H7 (cell line): ENCODE results near the gene MAP1S. TPM values are rescaled to one million over a fixed set of nuclear protein-coding genes. Genes with fewer than 3 reads are reported as not detected.
"Not testable (repeated sequence)": the region's sequence is repeated elsewhere in the genome, so short reads cannot be mapped to it uniquely, and the experiment has no call there.

ENCODE experiments used
- DNase-seq: peaks from one replicate; pipeline ENCODE4 v3.0.0; 2012
- H3K27me3 ChIP-seq: 2 replicates; pipeline ENCODE4 v1.6.0; 2011; ENCODE audit warnings: mild to moderate bottlenecking, low read length; ENCODE audit not compliant: control insufficient read depth, insufficient read depth
- H3K36me3 ChIP-seq: replicated peaks from 2 replicates; pipeline ENCODE4 v1.5.1; 2011; ENCODE audit warnings: low read length; ENCODE audit not compliant: control insufficient read depth, insufficient read depth
- H3K4me3 ChIP-seq: 2 replicates; pipeline ENCODE4 v1.5.1; 2011; ENCODE audit warnings: low read depth, mild to moderate bottlenecking, control low read depth, low read length, moderate library complexity; ENCODE audit not compliant: insufficient read depth
- total RNA-seq: library from RNA; depleted of rRNA; stranded (reverse); fragments of >200 nt; shearing (Covaris generic); gene quantifications from 2 replicates; pipeline ENCODE4 v1.2.3, GENCODE V29; 2014; rRNA removed

The MAP1S gene
- total RNA-seq, 1 experiment from 2014 or later: 28.0 TPM

GRCh38 chr19:17778251-17778967 lies 59.1 kb downstream of the MAP1S start:
- Histone ChIP-seq H3K4me3 (peak overlapping the region; percentile 72), H3K36me3 (peaks cover 2% of the 10 kb centered on the region), H3K27me3 (no peaks in the 10 kb centered on the region; the same call in 1 of the 2 replicates)
- DNase-seq: peak; percentile 97

- H3K27me3 ChIP-seq: no peaks in the 10 kb centered on the region; the same call in 1 of the 2 replicates
- peak overlapping the region; percentile 72 for H3K4me3 ChIP-seq
- H3K36me3 ChIP-seq: peaks cover 2% of the 10 kb centered on the region
- DNase-seq: peak; percentile 96
Measured at GRCh38 chr19:17778968-17779929, 60.0 kb downstream of the MAP1S start.

- no peak for DNase-seq
- H3K36me3 ChIP-seq: peaks cover 4% of the 10 kb centered on the region
- no peak overlapping the region for H3K4me3 ChIP-seq
- H3K27me3 ChIP-seq: no peaks in the 10 kb centered on the region; the same call in 1 of the 2 replicates
Measured at GRCh38 chr19:17780781-17781180, 61.5 kb downstream of the MAP1S start.

- not testable (repeated sequence) for H3K27me3 ChIP-seq, H3K36me3 ChIP-seq, H3K4me3 ChIP-seq, DNase-seq
Measured at GRCh38 chr19:17783721-17784120, 64.4 kb downstream of the MAP1S start.

Other genes with a start within 250 kb of the MAP1S start
- 5.3 and 8.6 TPM in 2 replicates for gene SLC27A1, start 249.0 kb upstream of the MAP1S start, total RNA-seq
- gene PGLS, start 207.8 kb upstream of the MAP1S start, total RNA-seq: 71.0 and 73.6 TPM in 2 replicates
- gene COLGALT1, start 163.8 kb upstream of the MAP1S start, total RNA-seq: 49.5 and 52.0 TPM in 2 replicates
- 6.6 and 8.8 TPM in 2 replicates for gene UNC13A, start 31.1 kb upstream of the MAP1S start, total RNA-seq
- gene FCHO1, start 32.0 kb downstream of the MAP1S start, total RNA-seq: 21.6 and 21.7 TPM in 2 replicates
- 0.73 and 1.7 TPM in 2 replicates for gene B3GNT3, start 75.7 kb downstream of the MAP1S start, total RNA-seq
- gene INSL3, start 102.0 kb downstream of the MAP1S start, total RNA-seq: 0.33 TPM in 1 of 2 replicates, not detected in the other
- 2.5 and 2.7 TPM in 2 replicates for gene JAK3, start 128.5 kb downstream of the MAP1S start, total RNA-seq
- gene RPL18A, start 140.4 kb downstream of the MAP1S start, total RNA-seq: 2,178 and 2,213 TPM in 2 replicates
- 1.5 and 1.6 TPM in 2 replicates for gene SLC5A5, start 152.5 kb downstream of the MAP1S start, total RNA-seq
- 39.7 and 55.4 TPM in 2 replicates for gene CCDC124, start 213.5 kb downstream of the MAP1S start, total RNA-seq
- 4.3 and 7.4 TPM in 2 replicates for gene KCNN1, start 247.6 kb downstream of the MAP1S start, total RNA-seq